Endothelial cell of umbilical vein (primary cell): ENCODE results near the gene PCDH9. TPM values are rescaled to one million over a fixed set of nuclear protein-coding genes. Genes with fewer than 3 reads are reported as not detected.

Experiments used
- BruUV-seq: library from RNA; stranded (reverse); fragments of 400-500 nt; replicated peaks from 2 replicates; lab custom pipeline; 2021; lab: Mats Ljungman, UMichigan
- CTCF ChIA-PET: fragments of 300-600, 350-600 bp; sonication (Branson Sonifier 250); formaldehyde crosslinking; loops from one replicate; lab custom pipeline; 2021; ENCODE audit warnings: antibody characterized with exemption, inconsistent platforms; lab: Charles Lee
- POLR2A ChIA-PET: fragments of 300-600, 350-600 bp; sonication (Branson Sonifier 250); formaldehyde crosslinking; loops from one replicate; lab custom pipeline; 2021; ENCODE audit warnings: antibody characterized with exemption, inconsistent platforms; lab: Charles Lee
- DNase-seq: peaks from one replicate; pipeline ENCODE4 v3.0.0-alpha.2; 2011; ENCODE audit warnings: low read depth, low spot score
- FAIRE-seq: peaks from 2 replicates; lab custom pipeline; 2011; peaks lifted over from hg19 to GRCh38; lab: Jason Lieb, UNC
- H2AFZ ChIP-seq: 2 replicates; pipeline ENCODE4 v1.6.0; 2012; ENCODE audit warnings: low read depth, low read length, control low read depth, inconsistent platforms
- H3K27ac ChIP-seq: 2 replicates; pipeline ENCODE4 v1.5.1; 2011; ENCODE audit warnings: low read depth, mild to moderate bottlenecking, control low read depth, low read length, moderate library complexity; ENCODE audit not compliant: insufficient read depth
- H3K27me3 ChIP-seq, 2 experiments: 2 replicates each; pipeline versions ENCODE4 v1.6.0 to v1.6.1; 2011; ENCODE audit warnings: low read length in 2 of 2, mixed read lengths in 1 of 2; ENCODE audit not compliant: control insufficient read depth in 2 of 2, insufficient read depth in 2 of 2
- H3K36me3 ChIP-seq, 2 experiments: 2 replicates in 1 of 2; 3 replicates in 1 of 2; pipeline ENCODE4 v1.5.1; 2011; ENCODE audit warnings: low read length in 2 of 2, mild to moderate bottlenecking in 1 of 2, moderate library complexity in 1 of 2; ENCODE audit not compliant: control insufficient read depth in 2 of 2, insufficient read depth in 2 of 2; ENCODE audit errors: extremely low read depth in 1 of 2
- H3K4me1 ChIP-seq: 3 replicates; pipeline ENCODE4 v1.5.1; 2011; ENCODE audit warnings: mild to moderate bottlenecking, low read length; ENCODE audit not compliant: control insufficient read depth, insufficient read depth; ENCODE audit errors: extremely low read depth
- H3K4me2 ChIP-seq: 2 replicates; pipeline ENCODE4 v1.6.1; 2011; ENCODE audit warnings: low read length, control low read depth, mixed read lengths; ENCODE audit not compliant: insufficient read depth
- H3K4me3 ChIP-seq, 3 experiments: fragments of 200-600 bp in 1 of 3; sonication (generic), shearing (Covaris generic) in 1 of 3; replicated peaks in 1 of 3; 2 replicates each; pipeline ENCODE4 v1.5.1; 2011 to 2016; ENCODE audit warnings: control low read depth in 3 of 3, low read length in 3 of 3, mild to moderate bottlenecking in 2 of 3, inconsistent platforms in 1 of 3, low read depth in 1 of 3, moderate library complexity in 1 of 3; ENCODE audit not compliant: insufficient read depth in 1 of 3
- H3K79me2 ChIP-seq: 2 replicates; pipeline ENCODE4 v1.6.0; 2012; ENCODE audit warnings: low read length, inconsistent platforms; ENCODE audit not compliant: control insufficient read depth, insufficient read depth
- H3K9ac ChIP-seq: replicated peaks from 2 replicates; pipeline ENCODE3; 2011; ENCODE audit warnings: low read length, control low read depth; ENCODE audit not compliant: insufficient read depth; ENCODE audit errors: extremely low read depth
- H3K9me1 ChIP-seq: replicated peaks from 3 replicates; pipeline ENCODE4 v1.6.0; 2011; ENCODE audit warnings: mild to moderate bottlenecking, low read length; ENCODE audit not compliant: control insufficient read depth, insufficient read depth; ENCODE audit errors: extremely low read depth
- H3K9me3 ChIP-seq: replicated peaks from 2 replicates; pipeline ENCODE4 v1.5.1; 2012; ENCODE audit warnings: low read length, inconsistent platforms; ENCODE audit not compliant: control insufficient read depth, insufficient read depth
- H4K20me1 ChIP-seq: replicated peaks from 2 replicates; pipeline ENCODE3; 2011; ENCODE audit warnings: mild to moderate bottlenecking, low read length; ENCODE audit not compliant: control insufficient read depth, insufficient read depth; ENCODE audit errors: extremely low read depth
- CTCF ChIP-seq, 2 donors: IDR thresholded peaks; 1 replicate in 1 of 2; 2 replicates in 1 of 2; pipeline ENCODE4 v1.5.1; 2011; ENCODE audit warnings: low read length in 2 of 2, mild to moderate bottlenecking in 2 of 2, moderate library complexity in 2 of 2, control low read depth in 1 of 2, inconsistent platforms in 1 of 2, low read depth in 1 of 2; ENCODE audit not compliant: insufficient read depth in 1 of 2; ENCODE audit errors: extremely low read depth in 1 of 2
- EZH2 ChIP-seq: IDR thresholded peaks from 2 replicates; pipeline ENCODE4 v1.6.1; 2012; ENCODE audit warnings: borderline replicate concordance, low read depth, mild to moderate bottlenecking, moderate library complexity, low read length, inconsistent platforms; ENCODE audit not compliant: severe bottlenecking
- FOS ChIP-seq: IDR thresholded peaks from 2 replicates; pipeline ENCODE4 v1.6.1; 2011; ENCODE audit warnings: mild to moderate bottlenecking, low read length, moderate library complexity, borderline replicate concordance; ENCODE audit not compliant: insufficient read depth
- GATA2 ChIP-seq: IDR thresholded peaks from 2 replicates; pipeline ENCODE4 v1.7.0; 2011; ENCODE audit warnings: low read depth, mild to moderate bottlenecking, moderate library complexity, mixed read lengths, low read length; ENCODE audit not compliant: insufficient read length, insufficient read depth
- JUN ChIP-seq: IDR thresholded peaks from 2 replicates; pipeline ENCODE4 v1.6.1; 2011; ENCODE audit warnings: borderline replicate concordance, low read depth; ENCODE audit not compliant: insufficient read length, insufficient read depth
- MYC ChIP-seq: IDR thresholded peaks from one replicate; pipeline ENCODE4 v1.6.1; 2011; ENCODE audit warnings: mild to moderate bottlenecking, low read depth, low read length
- POLR2A ChIP-seq: IDR thresholded peaks from 2 replicates; pipeline ENCODE4 v1.6.1; 2012; ENCODE audit warnings: low read depth, mild to moderate bottlenecking, control low read depth, low read length
- POLR2AphosphoS5 ChIP-seq: IDR thresholded peaks from 2 replicates; pipeline ENCODE4 v1.6.1; 2012; ENCODE audit warnings: low read depth, mild to moderate bottlenecking, control low read depth, low read length, moderate library complexity; ENCODE audit not compliant: insufficient read depth
- dilution Hi-C: fragments of 300-500 bp; cut with MboI; formaldehyde crosslinking; loops from one replicate; pipeline ENCODE4 v1.15.0; 2019; ENCODE audit warnings: low sequenced_read_pairs; ENCODE audit not compliant: extremely low pct_ligation_motif_present
- intact Hi-C: fragments of 100-400 bp; cut with micrococcal nuclease; formaldehyde crosslinking; loops from one replicate; pipeline ENCODE4 v1.10.0; 2022
- polyA plus RNA-seq, 4 experiments: library from polyadenylated mRNA; depleted of rRNA in 3 of 4; stranded (reverse) in 3 of 4; unstranded in 1 of 4; fragments of >200 nt; gene quantifications; 2 replicates each; pipeline versions ENCODE4 v1.2.1 to v1.2.3, GENCODE V29; 2011 to 2012; ENCODE audit warnings: missing spikeins in 1 of 4
- total RNA-seq: library from RNA; stranded (reverse); gene quantifications from 2 replicates; pipeline ENCODE4 v1.2.3, GENCODE V29; 2021
- TF ChIP-seq, protein P1 (sequence below): IDR thresholded peaks from 2 replicates; pipeline ENCODE4 v1.6.1; 2011; ENCODE audit not compliant: insufficient read depth, insufficient read length

The PCDH9 gene
- total and polyA plus RNA-seq, 2 donors (not counting 3 experiments of a cell fraction or from before 2014, with no cell fraction given): 1.1 to 5.2 TPM

DNA sequence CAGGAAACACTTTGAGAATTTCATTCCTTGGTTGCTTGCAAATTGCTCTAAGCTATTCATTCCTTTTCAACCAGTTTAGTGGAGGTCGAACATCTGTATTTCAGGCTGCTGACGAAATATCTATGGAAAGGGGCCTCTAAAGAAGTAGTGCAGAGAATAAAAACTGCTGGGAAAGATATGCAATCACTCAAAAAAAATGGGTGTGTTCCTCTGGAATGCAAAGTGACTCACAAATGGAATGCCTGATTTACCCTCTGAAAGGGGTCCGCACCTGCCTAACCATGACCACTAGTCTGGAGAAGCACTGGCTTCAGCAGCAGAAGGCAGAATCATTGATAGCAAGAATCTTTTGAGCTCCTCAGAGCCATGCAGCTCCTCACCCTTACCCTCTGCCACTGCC, 129.4 kb downstream of the PCDH9 start:
- POLR2A ChIA-PET: no interaction called here
- dilution Hi-C loops: no loop called here
- Histone ChIP-seq H3K79me2 (no peaks in the 10 kb centered on the region), H3K9ac (no peak overlapping the region), H2AFZ (no peak overlapping the region), H3K36me3 (no peaks in the 10 kb centered on the region), H3K9me1 (no peaks in the 10 kb centered on the region), H3K4me3 (no peak overlapping the region), H3K27me3 (no peaks in the 10 kb centered on the region), H3K4me1 (no peaks in the 10 kb centered on the region), H3K9me3 (no peaks in the 10 kb centered on the region), H4K20me1 (no peaks in the 10 kb centered on the region), H3K4me2 (no peak overlapping the region), H3K27ac (no peak overlapping the region)
- FAIRE-seq (no peak), DNase-seq (no peak)
- BruUV-seq: no TSS peak
- CTCF ChIA-PET: interaction anchor here (1.0 kb wide), 1 partner anchor 18 kb away, joined by 3 read pairs; no protein-coding TSS in a partner anchor
- intact Hi-C loops: no loop called here
- TF ChIP-seq MYC (no peak), CTCF (IDR thresholded peaks at IDR 0.05; ENCODE audit: extremely low read depth in 1 of 2, insufficient read depth in 1 of 2, low read depth in 1 of 2, low read length in 2 of 2) (no peak), POLR2AphosphoS5 (no peak), GATA2 (no peak), POLR2A (no peak), JUN (no peak), FOS (no peak), EZH2 (no peak)
- TF ChIP-seq, protein P1, sequence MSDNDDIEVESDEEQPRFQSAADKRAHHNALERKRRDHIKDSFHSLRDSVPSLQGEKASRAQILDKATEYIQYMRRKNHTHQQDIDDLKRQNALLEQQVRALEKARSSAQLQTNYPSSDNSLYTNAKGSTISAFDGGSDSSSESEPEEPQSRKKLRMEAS: no peak
